ENCODE results near the gene PNMA8A.
"Not testable (repeated sequence)": the region's sequence is repeated elsewhere in the genome, so short reads cannot be mapped to it uniquely, and the experiment has no call there.

Gene PNMA8A

DNA sequence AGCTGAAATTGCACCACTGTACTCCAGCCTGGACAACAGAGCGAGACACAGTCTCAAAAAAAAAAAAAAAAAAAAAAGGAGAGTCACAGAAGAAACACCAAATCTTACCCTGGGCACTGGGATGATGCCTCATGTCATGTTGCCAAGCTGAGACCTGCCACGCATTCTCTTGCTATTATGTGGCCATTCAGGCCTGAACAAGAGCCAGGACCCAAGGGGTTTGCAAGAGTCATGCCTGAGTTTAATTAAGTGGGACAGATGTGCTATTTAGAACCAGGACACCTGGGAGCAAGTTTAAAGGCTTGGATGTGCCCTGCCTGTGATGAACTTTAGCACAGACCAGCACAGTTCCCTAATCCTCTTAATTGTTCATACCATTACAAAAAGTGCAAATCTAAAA lies 9.8 kb downstream of the PNMA8A start:
- DNase-seq: no peak

DNA sequence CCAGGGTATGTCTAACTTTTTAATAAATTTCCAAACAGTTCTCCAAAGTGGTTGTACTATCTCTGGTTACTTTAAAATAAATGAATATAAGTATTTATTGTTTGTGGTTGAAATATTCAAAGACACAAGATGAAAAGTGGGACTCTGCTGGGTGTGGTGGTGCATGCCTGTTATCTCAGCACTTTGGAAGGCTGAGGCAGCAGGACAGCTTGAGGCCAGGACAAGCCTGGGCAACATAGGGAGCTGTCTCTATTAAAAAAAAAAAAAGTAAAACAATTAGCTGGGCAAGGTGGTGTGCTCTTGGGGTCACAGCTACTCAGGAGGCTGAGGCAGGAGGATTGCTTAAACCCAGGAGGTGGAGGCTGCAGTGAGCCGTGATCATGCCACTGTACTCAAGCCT lies 10.4 kb downstream of the PNMA8A start:
- DNase-seq: no peak

DNA sequence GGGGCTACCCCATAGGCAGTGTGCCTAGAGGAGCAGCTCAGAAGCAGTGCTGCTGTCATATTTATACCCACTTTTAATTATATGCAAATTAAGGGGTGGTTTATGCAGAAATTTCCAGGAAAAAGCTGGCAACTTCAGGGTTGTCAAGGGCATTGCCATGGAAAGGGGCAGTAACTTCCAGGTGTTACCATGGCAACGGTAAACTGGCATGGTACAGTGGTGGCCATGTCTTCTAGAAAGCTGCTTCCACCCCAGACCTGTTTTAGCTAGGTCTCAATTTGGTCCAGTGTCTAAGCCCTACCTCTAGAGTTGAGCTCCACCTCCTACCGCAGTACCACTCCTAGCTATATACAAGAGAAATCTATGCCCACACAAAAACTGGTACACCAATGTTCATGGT lies 11.3 kb downstream of the PNMA8A start:
- DNase-seq: no peak

DNA sequence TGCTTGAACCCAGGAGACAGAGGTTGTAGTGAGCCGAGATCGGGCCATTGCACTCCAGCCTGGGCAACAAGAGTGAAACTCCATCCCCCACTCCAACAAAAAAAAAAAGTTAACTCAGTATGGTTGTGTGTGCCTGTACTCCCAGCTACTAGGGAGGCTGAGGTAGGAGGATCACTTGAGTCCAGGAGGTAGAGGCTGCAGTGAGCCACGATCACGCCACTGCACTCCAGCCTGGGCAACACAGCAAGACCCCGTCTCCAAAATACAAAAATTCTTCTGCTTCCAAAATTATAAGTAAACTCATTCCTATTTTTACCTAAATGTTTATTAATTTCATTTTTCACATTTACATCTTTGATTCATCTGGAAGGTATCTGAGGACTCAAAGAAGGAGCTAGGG lies 14.4 kb downstream of the PNMA8A start:
- no peak for DNase-seq

DNA sequence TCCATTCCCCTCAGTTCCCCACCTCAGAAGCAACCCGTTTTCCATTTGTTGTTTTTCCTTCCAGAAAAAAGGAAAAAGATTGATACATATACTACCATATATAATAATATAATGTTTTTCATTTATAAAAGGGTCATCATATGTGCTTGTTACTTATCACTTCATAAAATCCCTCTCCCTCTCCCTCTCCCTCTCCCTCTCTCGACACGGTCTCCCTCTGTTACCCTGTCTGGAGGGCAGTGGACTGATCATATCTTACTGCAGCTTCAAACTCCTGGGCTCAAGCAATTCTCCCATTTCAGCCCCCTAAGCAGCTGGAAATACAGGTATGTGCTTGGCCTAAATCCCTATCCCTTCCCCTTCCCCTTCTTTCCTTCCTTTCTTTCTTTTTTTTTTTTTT lies 17.1 kb downstream of the PNMA8A start:
- DNase-seq: no peak

DNA sequence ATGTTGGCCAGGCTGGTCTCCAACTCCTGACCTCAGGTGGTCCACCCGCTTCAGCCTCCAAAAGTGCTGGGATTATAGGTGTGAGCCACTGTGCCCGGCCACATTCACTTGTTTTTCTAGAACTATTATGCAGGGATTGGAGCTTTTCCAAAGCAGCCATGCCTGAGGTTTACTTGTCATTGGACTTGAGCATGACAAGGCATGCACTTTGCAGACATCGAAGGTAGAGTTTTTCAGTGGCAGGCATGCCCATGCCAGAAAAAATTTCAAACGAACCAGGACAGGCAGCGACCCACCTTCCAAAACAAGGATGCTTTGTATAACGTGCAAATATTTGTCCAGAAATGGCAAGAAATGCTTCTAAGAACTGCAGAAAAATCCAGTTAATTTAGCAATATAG lies 17.7 kb downstream of the PNMA8A start:
- DNase-seq: no peak

DNA sequence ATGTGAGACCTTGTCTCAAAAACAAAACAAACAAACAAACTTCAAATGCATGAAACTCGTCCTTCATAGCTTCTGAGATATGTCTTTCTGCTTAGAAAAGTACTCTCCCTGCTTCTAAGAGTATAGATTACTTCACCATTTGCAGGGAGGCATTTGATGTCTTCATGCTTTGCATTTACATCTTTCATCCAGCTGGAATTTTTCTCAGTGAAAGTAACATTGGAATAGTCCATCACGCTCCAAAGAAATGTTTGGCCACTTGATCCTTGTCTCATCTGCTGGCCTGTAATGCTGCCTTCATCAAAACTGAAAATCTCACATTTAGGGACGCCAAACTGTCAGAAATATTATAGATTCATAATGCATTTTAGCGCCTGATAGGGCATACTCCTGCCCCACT lies 19.2 kb downstream of the PNMA8A start:
- no peak for DNase-seq

DNA sequence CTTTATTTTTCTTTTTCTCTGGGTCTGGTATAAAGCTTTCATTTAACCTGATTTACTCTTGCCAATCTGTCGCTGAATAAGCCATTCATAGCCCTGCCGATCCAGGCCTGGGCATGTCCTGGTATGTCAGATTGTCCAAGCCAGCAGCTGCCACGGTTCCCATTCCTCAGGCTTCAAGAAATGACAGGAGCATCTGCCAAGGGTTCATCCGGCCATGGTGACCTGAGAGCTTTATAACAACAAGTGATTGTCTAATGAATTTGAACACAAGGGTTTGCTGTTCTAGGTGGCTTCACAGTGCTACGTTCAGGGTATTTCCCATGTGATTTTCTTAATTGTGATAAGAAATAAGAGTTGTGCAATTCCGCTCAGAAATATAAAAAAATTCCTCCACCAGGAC lies 20.0 kb downstream of the PNMA8A start:
- DNase-seq: no peak

DNA sequence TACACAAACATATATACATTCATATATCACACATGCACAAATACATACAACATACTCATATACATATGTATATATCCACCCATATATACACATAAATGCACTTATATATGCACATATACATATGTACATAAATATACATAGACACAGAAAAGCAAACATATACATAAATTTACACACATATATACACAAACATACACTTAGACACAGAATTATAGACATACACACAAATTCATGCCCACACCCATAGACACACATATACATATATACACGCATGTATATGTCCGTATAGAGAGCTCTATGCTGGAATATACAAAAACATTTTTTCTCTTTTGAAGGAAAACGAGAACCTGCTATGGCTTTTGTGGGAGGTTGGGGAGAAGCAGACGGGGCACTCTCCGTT lies 20.6 kb downstream of the PNMA8A start:
- DNase-seq: no peak

DNA sequence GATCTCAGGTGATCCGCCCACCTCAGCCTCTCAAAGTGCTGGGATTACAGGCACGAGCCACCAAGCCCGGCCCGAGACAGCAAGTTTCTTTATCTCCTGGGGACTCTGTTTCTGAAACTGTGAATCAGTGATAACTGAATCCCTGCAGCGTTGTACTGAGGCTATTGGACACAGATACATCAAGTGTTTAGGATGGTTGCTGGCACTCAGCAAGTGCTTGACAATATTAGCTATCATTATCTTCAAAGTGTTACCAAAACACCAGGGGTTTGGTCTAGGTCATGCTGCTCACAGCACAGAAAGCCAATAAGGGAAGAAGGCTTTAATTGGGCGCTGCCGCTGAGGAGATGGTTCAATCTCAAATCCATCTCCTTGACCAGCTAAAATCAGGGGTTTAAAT lies 22.1 kb downstream of the PNMA8A start:
- DNase-seq: no peak

DNA sequence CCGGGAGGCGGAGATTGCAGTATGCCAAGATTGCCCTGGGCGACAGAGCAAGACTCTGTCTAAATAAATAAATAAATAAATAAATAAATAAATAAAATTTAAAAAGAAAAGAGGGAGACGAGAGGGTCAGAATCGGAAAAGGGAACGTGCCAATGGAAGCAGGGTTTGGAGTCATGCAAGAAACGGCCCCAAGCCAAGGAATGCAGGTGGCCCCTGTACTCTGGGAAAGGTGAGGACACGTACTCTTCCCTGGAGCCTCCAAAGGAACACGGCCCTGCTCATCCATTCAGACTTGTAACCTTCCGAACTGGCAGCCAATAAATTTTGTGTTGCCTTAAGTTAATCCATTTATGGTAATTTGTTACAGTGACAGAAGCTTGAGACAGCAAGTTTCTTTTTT lies 22.8 kb downstream of the PNMA8A start:
- no peak for DNase-seq

DNA sequence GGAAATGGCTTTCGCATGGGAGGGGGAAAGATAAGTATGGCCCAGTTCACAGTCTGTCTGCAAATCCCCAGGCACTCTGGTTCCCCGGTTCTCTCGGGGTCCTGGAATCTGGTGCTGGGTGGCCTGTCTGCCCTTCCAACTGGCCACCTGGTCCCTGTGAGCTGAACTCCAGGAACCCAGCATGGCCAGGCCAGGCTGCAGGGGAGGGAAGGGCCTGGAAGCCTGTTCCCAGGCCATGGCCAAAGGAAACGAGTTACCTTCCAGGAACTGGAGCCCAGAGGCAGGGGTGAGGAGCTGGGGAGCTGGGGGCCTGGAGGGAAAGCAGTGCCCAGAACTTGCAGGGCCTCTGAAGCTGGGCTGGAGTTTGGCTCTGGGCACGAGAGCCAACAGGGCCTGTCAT lies 23.5 kb downstream of the PNMA8A start:
- DNase-seq: no peak

DNA sequence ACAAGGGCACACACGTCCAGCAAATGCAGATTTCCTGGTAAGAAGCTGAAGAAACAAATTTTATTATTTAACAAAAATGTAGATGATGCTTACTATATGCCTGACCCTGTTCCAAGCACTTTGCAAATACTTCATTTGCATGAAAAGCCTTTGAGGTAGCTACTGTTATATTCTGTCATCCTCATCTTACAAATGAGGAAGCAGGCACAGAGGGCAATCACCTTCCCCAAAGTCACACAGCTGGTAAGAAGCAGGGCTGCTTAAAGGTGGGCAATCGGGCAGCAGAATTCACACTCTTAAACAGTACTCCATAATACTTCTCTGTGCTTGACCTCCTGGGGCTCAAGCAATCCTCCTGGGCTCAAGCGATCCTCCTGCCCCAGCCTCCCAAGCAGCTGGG lies 24.4 kb downstream of the PNMA8A start:
- DNase-seq: no peak

DNA sequence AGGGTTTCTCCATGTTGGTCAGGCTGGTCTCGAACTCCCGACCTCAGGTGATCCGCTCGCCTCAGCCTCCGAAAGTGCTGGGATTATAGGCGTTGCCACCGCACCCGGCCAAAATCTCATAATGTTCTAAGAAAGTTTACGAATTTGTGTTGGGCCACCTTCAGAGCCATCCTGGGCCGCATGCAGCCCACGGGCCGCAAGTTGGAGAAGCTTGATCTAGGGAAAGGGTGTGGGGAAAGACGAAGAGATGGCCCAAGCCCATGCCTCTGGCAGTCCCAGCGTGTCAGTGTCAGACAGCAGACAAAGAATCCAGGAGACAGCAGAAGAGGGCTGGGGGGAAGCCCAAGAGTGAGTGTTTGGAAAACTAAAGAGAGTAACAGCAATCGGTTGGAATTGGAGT lies 25.3 kb downstream of the PNMA8A start:
- no peak for DNase-seq

DNA sequence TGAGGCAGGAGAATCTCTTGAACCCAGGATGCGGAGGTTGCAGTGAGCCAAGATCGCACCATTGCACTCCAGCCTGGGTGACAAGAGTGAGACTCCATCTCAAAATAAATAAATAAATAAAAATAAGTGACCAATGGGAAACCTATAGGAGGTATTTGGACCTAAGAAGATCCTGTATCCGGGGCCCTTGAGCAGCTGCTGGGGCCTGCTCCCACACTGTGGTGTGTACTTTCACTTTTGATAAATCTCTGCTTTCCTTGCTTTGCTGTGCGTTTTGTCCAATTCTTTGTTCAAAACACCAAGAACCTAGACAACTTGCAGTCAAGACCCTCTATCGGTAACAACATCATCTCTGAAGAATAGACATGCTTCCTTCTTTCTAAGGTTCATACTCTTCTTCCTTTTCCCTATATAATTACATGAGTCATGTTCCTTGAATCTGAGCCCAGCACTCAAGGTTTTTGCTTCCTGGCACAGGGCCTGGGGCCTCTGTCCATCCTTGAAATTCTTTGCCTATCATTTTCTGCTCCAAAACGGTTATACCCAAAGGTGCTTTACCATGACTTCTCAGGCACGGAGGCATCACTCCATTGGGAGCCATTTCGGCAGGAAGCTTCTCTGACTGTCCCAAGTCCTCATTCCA lies 28.4 kb downstream of the PNMA8A start:
- no peak for DNase-seq

DNA sequence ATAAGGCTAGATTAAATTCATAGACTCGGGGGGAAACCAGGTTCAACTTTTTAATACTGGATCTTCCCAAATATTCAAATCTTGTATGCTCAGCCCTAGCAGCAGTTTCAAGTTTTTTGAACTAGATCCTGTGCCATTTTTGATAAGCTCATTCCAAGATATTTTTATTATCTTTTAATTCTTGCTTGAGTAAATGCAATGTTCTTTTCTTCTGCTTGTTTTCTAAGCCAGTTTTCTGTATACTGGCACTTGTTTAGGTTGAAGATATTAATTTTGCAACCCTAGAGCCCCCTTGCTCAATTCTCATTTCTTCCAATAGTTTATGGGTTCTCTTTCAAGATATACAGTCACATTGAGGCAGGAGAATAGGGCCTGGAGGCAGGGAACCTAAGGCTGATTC lies 29.5 kb downstream of the PNMA8A start:
- DNase-seq: no peak

DNA sequence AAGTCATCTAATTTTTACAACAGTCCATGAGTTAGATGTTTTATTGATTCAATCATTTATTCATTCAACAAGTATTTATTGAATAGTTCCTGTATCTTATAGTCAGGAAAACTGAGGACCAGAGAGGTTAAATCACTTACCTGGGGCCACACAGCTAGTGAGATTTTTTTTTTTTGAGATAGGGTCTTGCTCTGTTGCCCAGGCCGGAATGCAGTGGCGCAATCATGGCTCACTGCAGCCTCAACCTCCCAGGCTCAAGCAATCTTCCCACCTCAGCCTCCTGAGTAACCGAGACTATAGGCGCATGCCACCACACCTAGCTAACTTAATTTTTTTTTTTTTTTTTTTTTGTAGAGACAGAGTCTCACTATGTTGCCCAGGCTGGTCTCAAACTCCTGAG lies 35.7 kb downstream of the PNMA8A start:
- DNase-seq: not testable (repeated sequence)

DNA sequence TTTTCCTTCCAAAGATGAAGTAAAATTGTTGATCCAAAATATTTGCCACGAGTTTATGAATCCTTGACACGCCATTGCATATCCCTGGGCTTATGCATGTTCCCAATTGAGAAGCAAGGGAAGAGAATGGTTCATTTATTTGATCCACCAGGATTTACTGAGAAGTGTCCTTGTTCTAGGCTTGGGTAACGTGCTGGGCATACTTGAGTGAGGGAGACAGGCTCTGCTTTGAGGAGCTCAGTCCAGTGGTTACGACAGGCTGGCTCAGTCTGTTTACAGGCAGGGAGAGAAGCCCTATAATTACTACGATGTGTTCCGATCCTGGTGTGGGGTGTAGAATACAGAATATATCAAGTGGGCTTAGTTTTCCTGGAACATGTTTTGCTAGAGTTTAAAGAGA lies 36.4 kb downstream of the PNMA8A start:
- DNase-seq: no peak

DNA sequence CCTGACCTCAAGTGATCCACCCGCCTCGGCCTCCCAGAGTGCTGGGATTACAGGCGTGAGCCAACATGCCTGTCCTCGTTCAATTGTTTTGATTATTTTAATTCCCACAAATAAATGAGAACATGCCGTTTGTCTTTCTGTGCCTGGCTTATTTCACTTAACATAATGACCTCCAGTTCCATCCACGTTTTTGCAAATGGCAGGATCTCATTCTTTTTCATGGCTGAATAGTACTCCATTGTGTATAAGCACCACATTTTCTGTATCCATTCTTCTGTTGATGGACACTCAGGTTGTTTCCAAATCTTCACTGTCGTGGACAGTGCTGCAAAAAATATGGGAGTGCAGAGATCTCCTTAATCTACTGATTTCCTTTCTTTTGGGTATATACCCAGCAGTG lies 37.9 kb downstream of the PNMA8A start:
- not testable (repeated sequence) for DNase-seq

DNA sequence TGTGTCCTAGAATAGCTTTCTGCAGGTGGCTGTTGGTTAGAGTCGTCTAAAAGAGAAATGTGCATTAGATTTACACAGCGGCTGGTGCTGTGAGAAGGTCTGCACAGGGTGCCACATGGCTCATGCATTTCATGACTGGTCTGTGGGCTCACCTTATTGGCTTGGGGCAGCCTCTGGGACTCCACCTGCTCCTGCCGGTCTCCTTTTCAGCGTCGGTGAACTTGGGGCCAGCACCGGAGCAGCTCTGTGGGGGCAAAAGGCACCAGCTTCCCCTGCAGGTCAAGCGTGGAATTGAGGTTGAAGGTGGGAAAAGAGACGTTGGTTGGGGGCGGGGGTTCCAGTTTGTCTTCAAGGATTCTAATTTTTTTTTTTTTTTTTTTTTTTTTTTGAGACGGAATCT lies 39.5 kb downstream of the PNMA8A start:
- no peak for DNase-seq

DNA sequence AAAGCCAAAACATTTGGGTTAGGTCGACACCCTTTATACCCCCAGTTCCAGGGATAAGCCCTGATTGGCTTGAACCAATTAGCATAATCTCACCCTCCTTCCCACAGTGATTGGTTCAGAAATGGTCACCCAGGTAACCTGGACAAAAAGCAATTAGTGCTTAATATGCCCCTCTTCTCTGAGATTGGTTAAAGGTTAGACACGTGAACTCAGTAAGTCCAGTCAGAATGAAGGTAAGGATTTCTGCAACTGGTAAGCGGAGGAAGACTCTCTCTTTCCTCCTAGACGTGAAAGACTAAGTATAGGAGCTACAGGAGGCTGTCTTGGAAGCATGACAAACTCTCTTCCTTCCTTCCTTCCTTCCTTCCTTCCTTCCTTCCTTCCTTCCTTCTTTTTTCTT lies 41.4 kb downstream of the PNMA8A start:
- no peak for DNase-seq

DNA sequence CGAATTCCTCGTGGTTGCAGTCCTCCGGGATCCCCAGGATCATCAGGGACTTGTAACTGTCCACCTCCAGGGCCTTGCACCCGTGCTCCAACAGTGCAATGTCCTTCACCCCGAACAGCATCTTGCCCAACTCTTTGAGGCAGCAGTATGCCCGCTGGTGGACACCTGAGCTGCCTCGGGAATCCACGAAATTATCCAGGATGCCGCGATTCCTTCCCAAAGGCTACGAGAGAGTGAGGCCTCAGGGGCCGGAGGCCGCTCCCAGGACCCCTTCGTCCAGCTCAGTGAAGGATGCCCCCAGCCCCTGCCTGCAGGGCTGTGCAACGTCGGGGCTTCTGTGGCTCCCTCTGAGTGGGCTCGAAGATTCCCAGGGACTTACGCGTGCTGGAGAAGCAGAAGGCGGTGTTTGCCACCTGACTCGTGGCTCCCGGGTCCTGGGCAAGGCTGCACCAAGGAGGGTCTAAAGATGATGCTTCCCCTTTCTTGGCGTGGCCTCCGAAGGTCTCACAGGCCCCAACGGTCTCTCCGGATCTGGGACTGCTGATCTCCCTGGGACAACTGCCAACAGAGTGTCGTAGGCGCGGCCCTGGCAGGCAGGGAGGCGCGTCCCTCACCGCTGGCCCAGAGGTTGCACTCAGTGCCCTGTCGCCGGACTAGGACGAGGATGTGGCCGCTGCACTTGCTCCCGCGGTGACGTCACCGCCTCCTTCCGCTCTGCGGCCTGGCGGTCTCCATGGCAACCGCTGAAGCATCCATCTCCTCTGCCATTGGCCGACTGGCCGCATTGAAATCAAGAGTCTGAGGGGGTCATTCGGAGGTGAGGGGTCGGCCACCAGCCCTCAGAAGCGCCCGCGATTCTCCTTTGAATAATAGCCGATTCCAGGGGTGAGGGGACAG lies 42.9 kb downstream of the PNMA8A start, which contains the start of gene PNMA8C:
Gene PNMA8C (minus strand): TSS at position 698 of the 897 bp plus-strand sequence. CDS start 577 bp downstream, at position 121.
- peak; percentile 46 to 53 for DNase-seq

DNA sequence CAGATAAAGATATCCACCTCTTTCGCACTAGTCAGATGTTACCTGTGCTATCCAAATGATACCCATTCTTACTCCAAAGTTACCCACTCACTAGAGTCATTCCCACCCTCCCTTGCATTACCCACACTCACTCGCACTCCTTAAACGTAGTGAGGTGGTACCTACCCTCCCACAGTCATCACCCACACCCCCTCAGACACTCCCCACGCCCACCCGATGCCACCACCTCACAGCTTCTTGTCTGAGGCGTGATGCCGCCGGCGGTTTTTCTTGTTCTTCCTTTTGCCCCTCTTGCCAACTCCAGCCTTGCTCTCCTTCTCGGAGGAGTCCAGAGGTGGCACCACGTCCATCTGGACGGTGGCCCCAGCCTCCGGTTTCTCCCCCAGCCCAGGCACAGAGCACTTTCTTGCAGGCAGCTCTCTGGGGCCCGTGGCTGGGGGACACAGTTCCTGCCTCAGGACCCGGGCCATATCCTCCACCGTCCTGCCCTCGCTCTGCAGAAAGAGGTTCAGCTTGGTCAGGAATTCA lies 43.8 kb downstream of the PNMA8A start:
- DNase-seq: no peak

DNA sequence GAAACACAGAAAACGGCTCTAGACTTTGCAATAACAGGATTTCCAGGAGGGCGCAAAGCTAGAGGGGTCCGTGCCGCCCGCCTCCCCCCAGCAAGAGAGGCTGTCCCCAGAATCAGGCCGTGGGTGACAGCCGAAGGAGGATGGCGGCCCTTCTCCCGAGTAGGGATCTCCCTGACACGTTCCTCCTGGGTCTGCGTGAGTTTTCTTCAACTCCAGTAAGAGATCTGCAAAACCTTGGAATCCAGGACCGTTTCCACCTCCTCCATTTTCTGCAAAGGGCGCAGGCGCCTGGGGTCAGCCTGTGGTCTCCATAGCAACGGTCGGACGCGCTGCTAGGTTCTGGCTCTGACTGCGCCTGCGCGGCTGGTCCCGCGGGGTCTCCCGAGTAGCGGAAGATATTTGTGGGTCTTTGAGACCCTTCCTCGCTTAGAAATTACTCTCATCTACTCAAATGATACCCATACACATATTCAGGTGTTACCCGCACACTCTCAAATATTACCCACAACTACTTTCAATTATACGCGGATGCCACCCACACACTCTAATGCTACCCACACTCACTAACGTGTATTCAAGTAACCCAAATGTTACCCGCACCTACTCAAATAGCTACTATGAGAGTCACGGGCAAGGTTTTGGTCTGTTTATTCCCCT lies 44.7 kb downstream of the PNMA8A start:
- DNase-seq: no peak
